Measurements from ENCODE around the gene SGMS1.
A peak's percentile ranks its signal among the peaks of the same experiment; 100 is the strongest.
"Not testable (repeated sequence)": the region's sequence is repeated elsewhere in the genome, so short reads cannot be mapped to it uniquely, and the experiment has no call there.

SGMS1 gene

GRCh38 chr10:50452603-50453002, 171.2 kb downstream of the SGMS1 start:
- intact Hi-C loops (cut with micrococcal nuclease), result no loop called here
- H3K36me3 Mint-ChIP-seq (ENCODE audit: low read depth), result no peaks in the 10 kb centered on the region

GRCh38 chr10:50447691-50448090, 176.1 kb downstream of the SGMS1 start:
- peaks cover 17% of the 10 kb centered on the region for H3K36me3 Mint-ChIP-seq (ENCODE audit: low read depth)
- intact Hi-C loops (cut with micrococcal nuclease), result no loop called here
- H3K27me3 Mint-ChIP-seq, result no peaks in the 10 kb centered on the region
- H3K27ac Mint-ChIP-seq, result no peak overlapping the region
- H3K4me3 Mint-ChIP-seq, result no peak overlapping the region
- H3K4me1 Mint-ChIP-seq (ENCODE audit: low read depth), result peaks cover 16% of the 10 kb centered on the region
- peaks cover 15% of the 10 kb centered on the region for H3K9me3 Mint-ChIP-seq

More at GRCh38 chr10:50452603-50453002, 171.2 kb downstream of the SGMS1 start:
- no peaks in the 10 kb centered on the region for H3K9me3 Mint-ChIP-seq
- H3K4me3 Mint-ChIP-seq, result no peak overlapping the region
- H3K27me3 Mint-ChIP-seq, result no peaks in the 10 kb centered on the region
- no peak overlapping the region for H3K27ac Mint-ChIP-seq
- peaks cover 49% of the 10 kb centered on the region for H3K4me1 Mint-ChIP-seq (ENCODE audit: low read depth)

GRCh38 chr10:50445777-50446176, 178.0 kb downstream of the SGMS1 start:
- H3K4me3 Mint-ChIP-seq; H3K27me3 Mint-ChIP-seq; intact Hi-C loops (cut with micrococcal nuclease); H3K27ac Mint-ChIP-seq: not testable (repeated sequence)
- H3K36me3 Mint-ChIP-seq (ENCODE audit: low read depth), result peaks cover 17% of the 10 kb centered on the region
- peaks cover 12% of the 10 kb centered on the region for H3K4me1 Mint-ChIP-seq (ENCODE audit: low read depth)
- H3K9me3 Mint-ChIP-seq, result peaks cover 15% of the 10 kb centered on the region

GRCh38 chr10:50440489-50440888, 183.3 kb downstream of the SGMS1 start:
- no peak overlapping the region for H3K27ac Mint-ChIP-seq
- H3K36me3 Mint-ChIP-seq (ENCODE audit: low read depth), result peaks cover 8% of the 10 kb centered on the region
- intact Hi-C loops (cut with micrococcal nuclease), result no loop called here
- H3K4me3 Mint-ChIP-seq, result no peak overlapping the region
- H3K27me3 Mint-ChIP-seq, result no peaks in the 10 kb centered on the region
- H3K9me3 Mint-ChIP-seq, result peaks cover 4% of the 10 kb centered on the region
- H3K4me1 Mint-ChIP-seq (ENCODE audit: low read depth), result peaks cover 27% of the 10 kb centered on the region

GRCh38 chr10:50439806-50440205, 183.9 kb downstream of the SGMS1 start:
- Mint-ChIP-seq H3K4me3 (no peak overlapping the region), H3K4me1 (ENCODE audit: low read depth) (peaks cover 27% of the 10 kb centered on the region), H3K9me3 (no peaks in the 10 kb centered on the region)

GRCh38 chr10:50439187-50439586, 184.6 kb downstream of the SGMS1 start:
- no peaks in the 10 kb centered on the region for H3K9me3 Mint-ChIP-seq
- peaks cover 27% of the 10 kb centered on the region for H3K4me1 Mint-ChIP-seq (ENCODE audit: low read depth)
- H3K27ac Mint-ChIP-seq, result no peak overlapping the region
- H3K27me3 Mint-ChIP-seq, result no peaks in the 10 kb centered on the region
- H3K36me3 Mint-ChIP-seq (ENCODE audit: low read depth), result peaks cover 7% of the 10 kb centered on the region
- intact Hi-C loops (cut with micrococcal nuclease), result no loop called here
- H3K4me3 Mint-ChIP-seq, result no peak overlapping the region

More at GRCh38 chr10:50439806-50440205, 183.9 kb downstream of the SGMS1 start:
- no peak overlapping the region for H3K27ac Mint-ChIP-seq
- intact Hi-C loops (cut with micrococcal nuclease), result no loop called here
- H3K36me3 Mint-ChIP-seq (ENCODE audit: low read depth), result peaks cover 7% of the 10 kb centered on the region
- no peaks in the 10 kb centered on the region for H3K27me3 Mint-ChIP-seq

GRCh38 chr10:50438049-50438936, 185.5 kb downstream of the SGMS1 start:
- peak overlapping the region; percentile 39 for H3K27ac Mint-ChIP-seq
- H3K9me3 Mint-ChIP-seq, result no peaks in the 10 kb centered on the region
- peaks cover 10% of the 10 kb centered on the region for H3K36me3 Mint-ChIP-seq (ENCODE audit: low read depth)
- H3K27me3 Mint-ChIP-seq, result no peaks in the 10 kb centered on the region
- peaks cover 27% of the 10 kb centered on the region for H3K4me1 Mint-ChIP-seq (ENCODE audit: low read depth)
- no peak overlapping the region for H3K4me3 Mint-ChIP-seq
- intact Hi-C loops (cut with micrococcal nuclease), result no loop called here

- H3K27me3 Mint-ChIP-seq, result no peaks in the 10 kb centered on the region
- H3K4me1 Mint-ChIP-seq (ENCODE audit: low read depth), result peaks cover 27% of the 10 kb centered on the region
- H3K9me3 Mint-ChIP-seq, result no peaks in the 10 kb centered on the region
- no peak overlapping the region for H3K4me3 Mint-ChIP-seq
- H3K36me3 Mint-ChIP-seq (ENCODE audit: low read depth), result peaks cover 11% of the 10 kb centered on the region
- intact Hi-C loops (cut with micrococcal nuclease), result no loop called here
- H3K27ac Mint-ChIP-seq, result peak overlapping the region; percentile 28
These were observed 186.5 kb downstream of the SGMS1 start for GRCh38 chr10:50437248-50437647.

GRCh38 chr10:50436805-50437204, 187.0 kb downstream of the SGMS1 start:
- no peak overlapping the region for H3K4me3 Mint-ChIP-seq
- H3K27ac Mint-ChIP-seq, result no peak overlapping the region
- no peaks in the 10 kb centered on the region for H3K9me3 Mint-ChIP-seq
- H3K4me1 Mint-ChIP-seq (ENCODE audit: low read depth), result peaks cover 29% of the 10 kb centered on the region
- intact Hi-C loops (cut with micrococcal nuclease), result no loop called here
- H3K36me3 Mint-ChIP-seq (ENCODE audit: low read depth), result peaks cover 11% of the 10 kb centered on the region
- H3K27me3 Mint-ChIP-seq, result no peaks in the 10 kb centered on the region

GRCh38 chr10:50432211-50433009, 191.3 kb downstream of the SGMS1 start:
- H3K4me1 Mint-ChIP-seq (ENCODE audit: low read depth), result peaks cover 26% of the 10 kb centered on the region
- no peak overlapping the region for H3K4me3 Mint-ChIP-seq
- H3K27me3 Mint-ChIP-seq, result no peaks in the 10 kb centered on the region
- peaks cover 11% of the 10 kb centered on the region for H3K36me3 Mint-ChIP-seq (ENCODE audit: low read depth)
- no peak overlapping the region for H3K27ac Mint-ChIP-seq
- intact Hi-C loops (cut with micrococcal nuclease), result no loop called here
- no peaks in the 10 kb centered on the region for H3K9me3 Mint-ChIP-seq

GRCh38 chr10:50431791-50432190, 192.0 kb downstream of the SGMS1 start:
- Mint-ChIP-seq H3K4me3 (no peak overlapping the region), H3K36me3 (ENCODE audit: low read depth) (peaks cover 11% of the 10 kb centered on the region), H3K9me3 (no peaks in the 10 kb centered on the region), H3K27ac (peak overlapping the region; percentile 39), H3K27me3 (no peaks in the 10 kb centered on the region), H3K4me1 (ENCODE audit: low read depth) (peaks cover 22% of the 10 kb centered on the region)
- intact Hi-C loops (cut with micrococcal nuclease), result no loop called here

GRCh38 chr10:50431133-50431532, 192.6 kb downstream of the SGMS1 start:
- Mint-ChIP-seq H3K27me3 (no peaks in the 10 kb centered on the region), H3K4me3 (no peak overlapping the region), H3K9me3 (no peaks in the 10 kb centered on the region), H3K4me1 (ENCODE audit: low read depth) (peaks cover 27% of the 10 kb centered on the region), H3K27ac (peak overlapping the region; percentile 39), H3K36me3 (ENCODE audit: low read depth) (peaks cover 11% of the 10 kb centered on the region)
- intact Hi-C loops (cut with micrococcal nuclease), result no loop called here

- no peaks in the 10 kb centered on the region for H3K36me3 Mint-ChIP-seq (ENCODE audit: low read depth)
- intact Hi-C loops (cut with micrococcal nuclease), result no loop called here
- H3K27me3 Mint-ChIP-seq, result no peaks in the 10 kb centered on the region
- H3K4me3 Mint-ChIP-seq, result no peak overlapping the region
- peaks cover 58% of the 10 kb centered on the region for H3K4me1 Mint-ChIP-seq (ENCODE audit: low read depth)
- no peaks in the 10 kb centered on the region for H3K9me3 Mint-ChIP-seq
- H3K27ac Mint-ChIP-seq, result no peak overlapping the region
These were observed 197.3 kb downstream of the SGMS1 start for GRCh38 chr10:50426485-50426884.

- H3K36me3 Mint-ChIP-seq (ENCODE audit: low read depth); H3K4me3 Mint-ChIP-seq; H3K9me3 Mint-ChIP-seq; intact Hi-C loops (cut with micrococcal nuclease); H3K27me3 Mint-ChIP-seq; H3K27ac Mint-ChIP-seq: not testable (repeated sequence)
- H3K4me1 Mint-ChIP-seq (ENCODE audit: low read depth), result peaks cover 61% of the 10 kb centered on the region
These were observed 198.5 kb downstream of the SGMS1 start for GRCh38 chr10:50425215-50425614.
